Effector CD8-positive, alpha-beta T cell (primary cell): ENCODE data around the gene FAM20A.

Experiments used
- DNase-seq: peaks from one replicate; lab custom pipeline; 2025; lab: John Stamatoyannopoulos, UW

The FAM20A gene

GRCh38 chr17:68610554-68610953, 9.4 kb upstream of the FAM20A start:
- DNase-seq = no peak

- DNase-seq = no peak
Measured at GRCh38 chr17:68608515-68609130, 7.5 kb upstream of the FAM20A start.

- DNase-seq = no peak
Measured at GRCh38 chr17:68606451-68607307, 5.5 kb upstream of the FAM20A start.

GRCh38 chr17:68605914-68606313, 4.7 kb upstream of the FAM20A start:
- no peak for DNase-seq

- no peak for DNase-seq
Measured at GRCh38 chr17:68603656-68604055, 2.5 kb upstream of the FAM20A start.

- no peak for DNase-seq
Measured at GRCh38 chr17:68603027-68603426, 1.9 kb upstream of the FAM20A start.

- DNase-seq = no peak
Measured at GRCh38 chr17:68602289-68602688, 1.1 kb upstream of the FAM20A start.

GRCh38 chr17:68601565-68602288, 560 bp upstream of the FAM20A start:
- no peak for DNase-seq

GRCh38 chr17:68600067-68600930, 868 bp downstream of the FAM20A start:
- no peak for DNase-seq

GRCh38 chr17:68599552-68600066, 1.6 kb downstream of the FAM20A start:
- no peak for DNase-seq

GRCh38 chr17:68599091-68599490, 2.1 kb downstream of the FAM20A start:
- DNase-seq = no peak

- no peak for DNase-seq
Measured at GRCh38 chr17:68598545-68598961, 2.6 kb downstream of the FAM20A start.

- DNase-seq = no peak
Measured at GRCh38 chr17:68598074-68598473, 3.1 kb downstream of the FAM20A start.

GRCh38 chr17:68596411-68596945, 4.7 kb downstream of the FAM20A start:
- no peak for DNase-seq

GRCh38 chr17:68595986-68596385, 5.2 kb downstream of the FAM20A start:
- DNase-seq = no peak

- no peak for DNase-seq
Measured at GRCh38 chr17:68595496-68595895, 5.7 kb downstream of the FAM20A start.

- no peak for DNase-seq
Measured at GRCh38 chr17:68594552-68594951, 6.6 kb downstream of the FAM20A start.

- no peak for DNase-seq
Measured at GRCh38 chr17:68592682-68593641, 8.2 kb downstream of the FAM20A start.

GRCh38 chr17:68592009-68592408, 9.2 kb downstream of the FAM20A start:
- DNase-seq = no peak

GRCh38 chr17:68591583-68591982, 9.6 kb downstream of the FAM20A start:
- no peak for DNase-seq
